ENCODE results near the gene PERM1.
"Not testable (repeated sequence)": the region's sequence is repeated elsewhere in the genome, so short reads cannot be mapped to it uniquely, and the experiment has no call there.

Gene PERM1

DNA sequence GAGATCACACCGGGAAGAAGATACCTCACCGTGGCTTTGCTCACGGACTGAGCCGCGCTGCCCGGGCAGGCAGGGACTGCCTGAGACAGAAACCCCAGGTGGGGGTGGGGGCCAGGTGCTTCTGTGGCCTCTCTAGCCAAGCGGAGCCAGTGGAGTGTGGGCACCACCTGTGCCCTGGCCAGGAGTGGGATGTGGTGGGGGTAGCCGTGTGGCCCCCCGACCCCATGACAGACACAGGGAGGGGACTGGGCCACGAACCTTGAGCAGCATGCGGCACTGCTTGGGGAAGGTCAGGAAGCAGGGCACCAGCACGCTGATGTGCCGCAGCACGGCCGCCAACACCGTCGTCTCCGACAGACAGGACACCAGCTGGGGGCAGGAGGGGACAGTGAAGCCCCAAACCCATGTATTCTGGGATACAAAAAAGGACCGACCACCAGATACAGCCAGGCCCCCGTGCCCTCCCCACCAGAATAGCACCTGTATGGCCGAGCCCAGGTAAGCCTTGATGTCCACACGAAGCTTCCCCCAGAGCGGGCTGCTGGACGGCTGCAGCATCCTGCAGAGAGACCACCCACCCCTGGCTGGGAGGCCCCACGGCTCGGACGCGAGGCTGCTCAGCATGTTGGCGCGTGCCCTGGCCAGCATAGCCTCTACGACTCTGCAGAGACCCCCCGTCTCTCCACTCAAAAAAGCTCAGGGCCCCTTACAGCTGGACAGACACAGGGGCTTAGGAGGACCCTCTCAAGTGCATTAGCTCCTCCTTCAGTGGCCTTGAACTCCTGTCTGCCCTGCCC is 28.2 kb downstream of the PERM1 start:
- H3K9me3 ChIP-seq (replicated peaks; ENCODE audit: low read length): no peaks in the 10 kb centered on the region
- peaks cover 72% of the 10 kb centered on the region for H3K36me3 ChIP-seq (ENCODE audit: insufficient read depth, low read length)
- no peaks in the 10 kb centered on the region for H3K27me3 ChIP-seq (ENCODE audit: control insufficient read depth, insufficient read depth, low read length)
- H3K4me3 ChIP-seq (ENCODE audit: low read length): no peak overlapping the region
- peaks cover 5% of the 10 kb centered on the region for H3K4me1 ChIP-seq (ENCODE audit: control insufficient read depth, insufficient read depth, low read length)
- H3K9ac ChIP-seq (ENCODE audit: low read depth, low read length): no peak overlapping the region
- no peak overlapping the region for H3K4me2 ChIP-seq (ENCODE audit: low read length)

DNA sequence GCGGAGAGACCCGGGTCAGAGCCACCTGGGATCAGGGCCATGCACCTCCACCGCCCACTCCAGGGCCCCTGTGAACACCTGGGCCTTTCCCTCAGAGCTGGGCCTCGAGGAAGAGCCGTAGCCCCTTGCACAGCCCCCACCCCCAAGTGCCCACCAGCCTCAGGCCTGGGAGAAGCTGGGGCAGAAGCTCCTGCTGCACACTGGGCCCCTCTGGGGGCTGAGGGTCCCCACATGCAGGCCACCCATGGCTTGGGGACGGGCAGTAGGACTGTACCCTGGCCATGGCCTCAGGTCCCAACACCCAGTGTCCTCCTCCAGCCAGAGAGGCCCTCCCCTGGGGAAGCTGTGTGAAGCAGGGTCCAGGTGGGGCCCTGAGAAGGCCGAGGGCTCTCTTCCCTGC is 29.3 kb downstream of the PERM1 start:
- H3K9ac ChIP-seq (ENCODE audit: low read depth, low read length): no peak overlapping the region
- no peak overlapping the region for H3K4me2 ChIP-seq (ENCODE audit: low read length)
- peaks cover 2% of the 10 kb centered on the region for H3K4me1 ChIP-seq (ENCODE audit: control insufficient read depth, insufficient read depth, low read length)
- H3K36me3 ChIP-seq (ENCODE audit: insufficient read depth, low read length): peaks cover 82% of the 10 kb centered on the region
- H3K27me3 ChIP-seq (ENCODE audit: control insufficient read depth, insufficient read depth, low read length): no peaks in the 10 kb centered on the region
- H3K9me3 ChIP-seq (replicated peaks; ENCODE audit: low read length): no peaks in the 10 kb centered on the region
- H3K4me3 ChIP-seq (ENCODE audit: low read length): no peak overlapping the region

DNA sequence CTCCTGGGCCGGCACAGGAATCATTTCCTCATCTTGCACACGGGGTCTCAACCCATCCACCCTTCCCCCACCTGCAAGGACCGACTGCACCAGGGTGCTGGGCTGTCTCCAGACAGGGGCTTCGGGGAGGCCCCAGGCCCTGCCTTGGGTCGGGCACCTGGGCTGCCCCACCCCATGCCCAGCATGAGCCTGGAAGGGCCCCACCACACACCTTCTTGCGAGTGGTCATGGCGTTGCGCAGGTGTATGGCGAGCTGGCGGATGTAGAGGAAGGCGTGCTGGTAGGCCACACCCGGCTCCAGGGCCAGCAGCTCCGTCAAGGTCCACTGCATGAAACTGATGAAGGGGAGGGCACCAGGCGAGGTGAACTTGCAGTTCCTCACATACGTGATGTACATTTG is 29.7 kb downstream of the PERM1 start:
- Histone ChIP-seq H3K27me3 (ENCODE audit: control insufficient read depth, insufficient read depth, low read length) (no peaks in the 10 kb centered on the region), H3K4me2 (ENCODE audit: low read length) (no peak overlapping the region), H3K4me1 (ENCODE audit: control insufficient read depth, insufficient read depth, low read length) (no peaks in the 10 kb centered on the region), H3K4me3 (ENCODE audit: low read length) (no peak overlapping the region), H3K36me3 (ENCODE audit: insufficient read depth, low read length) (peaks cover 86% of the 10 kb centered on the region), H3K9me3 (replicated peaks; ENCODE audit: low read length) (no peaks in the 10 kb centered on the region), H3K9ac (ENCODE audit: low read depth, low read length) (no peak overlapping the region)

DNA sequence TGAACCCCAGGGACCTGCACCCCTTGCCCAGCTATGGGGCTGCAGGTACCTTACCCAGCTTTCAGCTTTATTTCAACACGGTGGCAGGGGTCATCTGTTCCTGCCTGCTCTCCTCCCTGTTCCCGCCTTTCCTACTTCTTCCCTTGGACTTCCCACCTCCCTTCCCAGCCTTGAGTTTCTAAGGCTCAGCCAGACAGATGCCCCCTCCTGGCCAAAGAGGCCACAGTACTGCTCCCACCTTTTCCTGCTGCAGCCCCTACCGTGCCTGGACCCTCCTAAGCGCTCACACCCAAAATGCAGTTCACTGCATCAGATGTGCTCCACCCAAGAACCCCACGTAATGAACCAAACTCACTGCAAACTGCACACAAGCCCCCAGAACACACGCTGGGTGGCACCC is 30.5 kb downstream of the PERM1 start:
- no peaks in the 10 kb centered on the region for H3K27me3 ChIP-seq (ENCODE audit: control insufficient read depth, insufficient read depth, low read length)
- H3K9ac ChIP-seq (ENCODE audit: low read depth, low read length): no peak overlapping the region
- no peaks in the 10 kb centered on the region for H3K4me1 ChIP-seq (ENCODE audit: control insufficient read depth, insufficient read depth, low read length)
- no peak overlapping the region for H3K4me3 ChIP-seq (ENCODE audit: low read length)
- H3K36me3 ChIP-seq (ENCODE audit: insufficient read depth, low read length): peaks cover 88% of the 10 kb centered on the region
- no peaks in the 10 kb centered on the region for H3K9me3 ChIP-seq (replicated peaks; ENCODE audit: low read length)
- H3K4me2 ChIP-seq (ENCODE audit: low read length): no peak overlapping the region

DNA sequence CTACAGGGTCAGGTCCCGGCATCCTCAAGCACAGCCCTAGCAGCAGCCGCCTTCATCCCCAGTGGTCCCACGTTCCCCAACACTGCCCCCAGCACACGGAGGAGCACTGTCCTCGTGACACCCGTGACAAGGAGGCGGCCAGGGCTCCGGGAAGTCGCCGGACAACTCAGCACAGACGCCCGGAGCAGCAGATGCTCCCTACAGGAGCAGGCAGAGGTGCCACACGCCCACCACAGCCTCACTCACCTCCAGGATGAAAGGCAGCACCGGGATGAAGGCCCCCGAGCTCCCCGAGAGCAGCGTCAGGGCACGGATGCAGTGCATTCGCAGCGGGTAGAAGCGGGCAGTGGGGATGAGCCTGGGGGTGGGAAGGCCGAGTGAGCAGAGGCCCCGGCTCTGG is 31.0 kb downstream of the PERM1 start:
- no peak overlapping the region for H3K9ac ChIP-seq (ENCODE audit: low read depth, low read length)
- no peak overlapping the region for H3K4me2 ChIP-seq (ENCODE audit: low read length)
- H3K9me3 ChIP-seq (replicated peaks; ENCODE audit: low read length): no peaks in the 10 kb centered on the region
- no peak overlapping the region for H3K4me3 ChIP-seq (ENCODE audit: low read length)
- H3K36me3 ChIP-seq (ENCODE audit: insufficient read depth, low read length): peaks cover 88% of the 10 kb centered on the region
- no peaks in the 10 kb centered on the region for H3K4me1 ChIP-seq (ENCODE audit: control insufficient read depth, insufficient read depth, low read length)
- no peaks in the 10 kb centered on the region for H3K27me3 ChIP-seq (ENCODE audit: control insufficient read depth, insufficient read depth, low read length)

DNA sequence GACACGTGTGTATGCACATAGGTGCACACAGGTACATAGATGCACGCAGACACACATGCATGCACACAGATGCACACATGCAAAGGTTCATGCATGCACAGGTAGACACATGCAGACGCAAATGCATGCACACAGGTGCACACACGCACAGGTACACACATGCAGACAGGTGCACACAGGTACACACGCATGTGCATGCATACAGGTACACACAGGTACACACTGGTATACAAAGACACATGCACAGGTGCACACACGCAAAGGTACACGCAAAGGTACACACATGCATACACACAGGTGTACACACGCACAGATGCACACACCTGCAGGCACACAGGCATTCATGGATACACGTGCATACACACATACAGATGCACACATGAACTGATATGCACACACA is 31.6 kb downstream of the PERM1 start:
- Histone ChIP-seq H3K27me3 (ENCODE audit: control insufficient read depth, insufficient read depth, low read length) (no peaks in the 10 kb centered on the region), H3K36me3 (ENCODE audit: insufficient read depth, low read length) (peaks cover 85% of the 10 kb centered on the region), H3K9ac (ENCODE audit: low read depth, low read length) (no peak overlapping the region), H3K4me1 (ENCODE audit: control insufficient read depth, insufficient read depth, low read length) (peaks cover under 1% of the 10 kb centered on the region), H3K9me3 (replicated peaks; ENCODE audit: low read length) (no peaks in the 10 kb centered on the region), H3K4me2 (ENCODE audit: low read length) (no peak overlapping the region), H3K4me3 (ENCODE audit: low read length) (no peak overlapping the region)

DNA sequence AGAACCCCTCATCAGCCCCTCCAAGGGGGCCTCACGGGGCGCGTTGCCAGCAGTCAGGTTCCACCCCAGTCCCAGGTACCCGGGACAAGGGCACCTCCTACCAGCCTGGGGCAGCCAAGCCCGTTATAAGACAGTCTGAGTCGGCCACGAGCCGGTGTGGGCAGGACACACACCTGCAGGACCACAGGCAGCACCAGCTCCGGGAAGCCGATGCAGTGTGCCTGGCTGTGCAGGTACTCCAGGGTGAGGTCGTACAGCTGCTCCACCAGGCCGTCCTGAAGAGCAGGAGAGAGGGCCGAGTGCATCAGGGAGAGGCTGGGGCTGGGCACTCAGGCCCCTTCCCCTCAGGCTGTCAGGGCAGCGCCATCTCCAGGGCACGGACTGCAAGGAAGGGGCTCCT is 33.9 kb downstream of the PERM1 start:
- Histone ChIP-seq H3K9ac (ENCODE audit: low read depth, low read length) (no peak overlapping the region), H3K27me3 (ENCODE audit: control insufficient read depth, insufficient read depth, low read length) (no peaks in the 10 kb centered on the region), H3K4me1 (ENCODE audit: control insufficient read depth, insufficient read depth, low read length) (peaks cover 22% of the 10 kb centered on the region), H3K36me3 (ENCODE audit: insufficient read depth, low read length) (peaks cover 74% of the 10 kb centered on the region), H3K4me2 (ENCODE audit: low read length) (no peak overlapping the region), H3K4me3 (ENCODE audit: low read length) (no peak overlapping the region), H3K9me3 (replicated peaks; ENCODE audit: low read length) (no peaks in the 10 kb centered on the region)

DNA sequence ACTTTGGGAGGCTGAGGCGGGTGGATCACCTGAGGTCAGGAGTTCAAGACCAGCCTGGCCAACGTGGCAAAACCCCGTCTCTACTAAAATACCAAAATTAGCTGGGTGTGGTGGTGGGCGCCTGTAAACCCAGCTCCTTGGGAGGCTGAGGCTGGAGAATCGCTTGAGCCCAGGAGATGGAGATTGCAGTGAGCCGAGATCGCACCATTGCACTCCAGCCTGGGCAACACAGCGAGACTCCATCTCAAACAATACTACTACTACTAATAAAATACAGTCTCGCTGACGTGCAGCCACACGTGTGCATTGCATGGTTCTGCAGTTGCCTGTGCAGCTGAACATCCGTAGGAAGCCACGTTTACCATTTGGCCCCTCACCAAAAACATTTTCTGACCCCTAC is 35.1 kb downstream of the PERM1 start:
- not testable (repeated sequence) for H3K27me3 ChIP-seq (ENCODE audit: control insufficient read depth, insufficient read depth, low read length); H3K4me3 ChIP-seq (ENCODE audit: low read length); H3K9me3 ChIP-seq (replicated peaks; ENCODE audit: low read length); H3K9ac ChIP-seq (ENCODE audit: low read depth, low read length); H3K4me2 ChIP-seq (ENCODE audit: low read length)
- peaks cover 32% of the 10 kb centered on the region for H3K4me1 ChIP-seq (ENCODE audit: control insufficient read depth, insufficient read depth, low read length)
- H3K36me3 ChIP-seq (ENCODE audit: insufficient read depth, low read length): peaks cover 65% of the 10 kb centered on the region

DNA sequence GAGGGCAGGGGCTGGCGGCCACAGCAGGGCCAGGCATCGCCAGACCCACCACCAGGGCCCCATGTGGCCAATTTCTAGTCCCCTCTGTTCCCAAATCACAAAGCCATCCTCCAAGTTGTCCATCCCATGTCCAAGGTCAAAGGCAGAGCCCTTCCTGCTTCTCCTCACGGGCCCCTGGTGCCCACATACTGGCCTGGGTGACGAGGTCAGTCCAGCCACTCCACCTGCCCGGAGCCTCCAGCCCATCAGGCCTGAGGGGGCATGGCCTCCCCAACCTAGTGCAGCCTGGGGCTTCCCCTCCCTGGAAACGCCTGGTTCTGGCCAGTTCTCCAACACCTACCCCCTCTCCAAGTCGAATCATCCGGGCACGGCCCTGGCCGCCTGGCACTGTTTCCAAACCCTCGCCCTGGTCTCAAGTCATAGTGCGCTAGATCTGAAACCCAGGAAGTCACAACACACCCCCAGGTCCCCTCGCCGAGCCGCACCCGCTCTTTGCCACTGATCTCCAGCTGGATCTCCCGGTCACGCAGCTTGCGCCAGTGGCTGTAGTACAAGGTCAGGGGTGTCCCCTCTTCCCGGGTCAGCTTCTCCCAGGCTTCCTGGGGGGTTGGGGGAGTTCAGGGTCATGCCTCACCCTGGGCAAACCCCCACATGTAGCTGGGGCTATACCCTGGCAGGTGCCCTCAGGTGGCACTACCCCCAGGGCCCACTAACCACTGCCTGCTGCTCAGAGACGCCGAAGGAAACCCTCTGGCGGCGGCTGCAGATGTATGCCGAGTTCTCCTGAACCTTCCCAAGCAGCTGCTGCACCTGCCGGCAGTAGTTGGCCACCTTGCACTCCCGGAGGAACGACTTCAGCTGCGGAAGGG is 36.0 kb downstream of the PERM1 start:
- peaks cover 38% of the 10 kb centered on the region for H3K4me1 ChIP-seq (ENCODE audit: control insufficient read depth, insufficient read depth, low read length)
- no peaks in the 10 kb centered on the region for H3K27me3 ChIP-seq (ENCODE audit: control insufficient read depth, insufficient read depth, low read length)
- H3K9ac ChIP-seq (ENCODE audit: low read depth, low read length): no peak overlapping the region
- no peak overlapping the region for H3K4me2 ChIP-seq (ENCODE audit: low read length)
- peaks cover 60% of the 10 kb centered on the region for H3K36me3 ChIP-seq (ENCODE audit: insufficient read depth, low read length)
- no peaks in the 10 kb centered on the region for H3K9me3 ChIP-seq (replicated peaks; ENCODE audit: low read length)
- no peak overlapping the region for H3K4me3 ChIP-seq (ENCODE audit: low read length)

DNA sequence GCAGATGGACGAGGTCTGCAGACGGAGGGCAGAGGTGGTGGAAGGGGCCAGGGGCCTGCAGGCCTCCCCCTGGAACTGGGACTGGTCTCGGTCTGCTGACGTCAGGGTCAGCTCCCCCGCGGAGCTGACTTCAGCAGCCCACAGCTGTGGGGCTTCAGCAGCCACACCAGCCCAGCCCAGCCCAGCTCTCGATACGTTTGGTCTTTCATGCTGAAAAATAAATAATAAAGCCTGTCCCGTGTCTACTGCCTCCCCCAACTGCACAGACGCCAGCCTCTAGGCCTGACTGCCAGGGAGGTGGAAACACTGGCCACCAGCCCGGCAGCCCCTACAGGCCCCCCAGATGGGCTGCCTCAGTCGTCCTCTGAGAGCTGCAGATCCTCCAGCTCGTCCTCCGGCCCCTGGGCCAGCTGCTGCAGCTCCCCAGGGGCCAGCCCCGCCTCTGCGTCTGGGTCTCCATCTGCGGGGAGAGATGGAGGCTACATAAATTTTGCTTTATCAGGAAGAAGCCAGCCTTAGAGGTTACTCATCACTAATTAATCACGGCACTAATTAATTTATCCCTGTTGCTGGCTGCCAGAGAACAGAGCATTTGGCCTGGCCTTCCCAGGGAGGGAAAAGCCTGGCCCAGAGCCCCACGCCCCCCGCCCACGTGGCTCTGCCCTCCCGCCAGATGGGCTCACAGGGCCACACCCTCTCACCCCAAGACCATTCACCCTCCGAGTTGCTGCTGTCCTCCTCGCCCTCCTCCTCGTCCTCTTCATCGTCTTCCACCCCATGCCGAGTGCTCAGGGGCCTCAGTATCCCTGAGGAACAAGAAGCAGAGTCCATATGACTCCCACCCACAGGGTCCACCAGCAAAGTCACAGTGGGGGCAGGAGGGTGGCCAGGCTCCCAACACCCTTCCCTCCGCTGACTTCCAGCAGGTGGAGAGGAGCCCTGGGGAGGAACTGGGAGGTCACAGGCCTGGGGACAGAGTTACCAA is 37.3 kb downstream of the PERM1 start:
- H3K4me3 ChIP-seq (ENCODE audit: low read length): no peak overlapping the region
- H3K9me3 ChIP-seq (replicated peaks; ENCODE audit: low read length): no peaks in the 10 kb centered on the region
- no peak overlapping the region for H3K4me2 ChIP-seq (ENCODE audit: low read length)
- H3K36me3 ChIP-seq (ENCODE audit: insufficient read depth, low read length): peaks cover 47% of the 10 kb centered on the region
- peaks cover 50% of the 10 kb centered on the region for H3K4me1 ChIP-seq (ENCODE audit: control insufficient read depth, insufficient read depth, low read length)
- H3K27me3 ChIP-seq (ENCODE audit: control insufficient read depth, insufficient read depth, low read length): no peaks in the 10 kb centered on the region
- no peak overlapping the region for H3K9ac ChIP-seq (ENCODE audit: low read depth, low read length)
